Stimulated activated CD8-positive, alpha-beta memory T cell treated with anti-CD3 and anti-CD28 coated beads, Interleukin-12 subunit alpha, Interleukin-12 subunit beta, amount 100 ng/mL, for 1 hour (primary cell): ENCODE measurements around the gene CERS1.
"Not testable (repeated sequence)": the region's sequence is repeated elsewhere in the genome, so short reads cannot be mapped to it uniquely, and the experiment has no call there.

Source experiments
- DNase-seq: peaks from one replicate; pipeline ENCODE4 v3.0.0-alpha.2; 2020; ENCODE audit warnings: low read depth

CERS1 gene

DNA sequence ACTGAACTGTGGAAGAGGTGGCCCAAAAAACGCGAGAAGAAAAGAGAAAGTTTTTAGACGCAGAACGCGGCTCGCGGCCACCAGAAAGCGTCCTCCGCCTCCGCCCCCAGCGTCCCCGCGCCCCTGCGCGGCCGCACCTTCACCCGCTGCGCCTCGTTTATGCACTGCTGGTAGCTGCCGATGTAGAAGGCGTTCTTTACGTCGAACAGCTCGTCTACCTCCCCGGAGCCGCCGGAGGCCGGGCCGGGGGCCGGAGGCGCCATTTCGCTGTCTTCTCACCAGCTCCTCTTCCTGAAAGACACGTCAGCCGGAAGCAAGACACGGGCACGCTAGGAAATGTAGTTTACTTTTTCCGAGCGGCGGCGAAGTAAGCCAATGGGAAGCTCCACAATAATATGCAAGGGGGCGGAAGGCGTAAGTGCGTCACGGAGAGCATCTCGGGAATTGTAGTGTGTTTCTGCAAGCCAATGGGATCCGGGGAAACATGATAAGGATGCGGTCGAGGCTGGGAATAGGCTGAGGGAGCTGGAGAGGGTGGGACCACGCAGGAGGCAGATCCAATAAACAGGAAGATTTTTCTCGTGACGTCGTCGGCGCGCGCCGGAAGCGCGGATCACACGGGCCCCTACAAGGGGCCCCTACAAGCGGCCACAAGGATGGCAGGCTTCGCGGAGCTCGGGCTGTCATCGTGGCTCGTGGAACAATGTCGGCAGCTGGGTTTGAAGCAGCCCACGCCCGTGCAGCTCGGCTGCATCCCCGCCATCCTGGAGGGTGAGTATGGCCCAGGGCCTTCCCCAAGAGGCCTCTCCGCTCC lies 23.3 kb upstream of the CERS1 start, which contains the start of the genes COPE and DDX49:
TSS of gene COPE (minus strand) at position 302 of the 814 bp plus-strand sequence. CDS start at position 263, 39 bp downstream.
TSS of gene DDX49 (plus strand) at position 630 of the 814 bp plus-strand sequence. CDS start at position 657, 27 bp downstream.
- DNase-seq, result peak; percentile 98

DNA sequence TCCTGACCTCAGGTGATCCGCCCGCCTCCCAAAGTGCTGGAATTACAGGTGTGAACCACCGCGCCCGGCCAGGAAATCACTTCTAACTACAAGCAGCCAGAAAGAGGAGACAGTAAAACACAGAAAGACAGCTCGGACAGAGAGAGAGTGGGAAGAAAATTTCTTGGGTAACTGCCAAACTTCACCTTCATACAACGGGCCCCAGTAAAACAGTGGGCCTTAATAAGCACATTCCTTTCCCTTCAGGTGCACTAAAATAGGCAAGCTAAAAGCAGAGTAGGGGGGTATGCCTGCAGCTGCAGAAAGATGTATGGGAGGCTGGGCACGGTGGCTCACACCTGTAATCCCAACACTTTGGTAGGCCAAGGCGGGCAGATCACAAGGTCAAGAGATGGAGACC lies 21.6 kb upstream of the CERS1 start:
- DNase-seq, result not testable (repeated sequence)

DNA sequence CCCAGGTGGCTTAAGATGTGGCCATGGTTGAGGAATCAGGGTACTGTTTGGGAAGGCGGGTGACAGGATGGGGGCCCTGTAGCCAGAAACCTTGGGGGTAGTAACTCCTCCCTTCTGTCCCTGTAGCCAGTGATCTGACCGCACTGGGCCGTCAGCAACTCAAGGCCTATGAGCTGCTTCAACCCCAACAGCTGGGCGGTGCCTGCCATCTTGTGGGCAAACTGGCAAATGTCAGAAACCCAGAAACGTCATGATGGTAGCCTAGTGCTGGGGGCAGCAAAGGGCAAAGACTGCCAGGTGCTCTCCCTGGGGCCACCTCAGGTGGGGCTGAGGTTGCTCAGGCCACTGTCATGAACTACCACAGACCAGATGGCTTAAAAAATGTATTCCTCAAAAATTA lies 19.7 kb upstream of the CERS1 start:
- DNase-seq, result no peak

DNA sequence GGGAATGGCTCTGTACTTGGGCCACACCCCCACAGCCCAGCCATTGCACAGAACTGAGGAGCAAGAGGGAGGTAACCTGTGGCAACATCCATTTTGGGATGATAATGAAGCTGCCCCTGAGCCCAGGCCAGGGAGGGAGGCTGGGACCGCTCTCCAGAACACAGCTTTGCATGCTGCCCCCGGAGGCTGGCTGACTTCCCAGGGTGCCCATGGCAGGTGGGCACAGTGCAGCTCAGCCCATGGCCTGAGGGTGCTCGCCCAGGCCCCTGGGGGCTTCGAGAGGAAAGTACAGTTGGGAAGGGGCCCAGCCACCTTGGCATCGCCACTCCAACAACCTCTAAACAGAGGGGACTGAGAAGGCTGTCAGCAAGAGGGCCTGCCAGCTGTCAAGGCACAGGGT lies 17.5 kb upstream of the CERS1 start:
- DNase-seq, result no peak

DNA sequence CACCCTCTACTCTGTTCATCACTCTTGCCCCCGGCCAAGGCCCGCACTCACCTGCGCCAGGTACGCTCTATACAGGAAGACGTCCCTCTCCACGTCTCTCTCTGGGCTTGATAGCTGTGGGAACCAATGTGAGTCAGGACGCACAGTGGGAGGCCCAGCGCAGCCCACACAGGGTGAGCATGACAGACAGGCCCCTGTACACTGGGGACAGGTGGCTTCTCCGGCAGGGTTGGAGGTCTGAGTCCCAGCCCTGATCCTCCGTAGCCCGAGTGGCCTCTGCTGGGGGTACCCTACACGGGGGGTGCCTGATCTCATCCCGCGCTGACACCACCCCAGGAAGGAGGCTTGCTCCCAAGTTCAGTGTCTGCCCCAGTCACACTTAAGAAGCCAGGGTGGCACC lies 17.0 kb upstream of the CERS1 start:
- no peak for DNase-seq

DNA sequence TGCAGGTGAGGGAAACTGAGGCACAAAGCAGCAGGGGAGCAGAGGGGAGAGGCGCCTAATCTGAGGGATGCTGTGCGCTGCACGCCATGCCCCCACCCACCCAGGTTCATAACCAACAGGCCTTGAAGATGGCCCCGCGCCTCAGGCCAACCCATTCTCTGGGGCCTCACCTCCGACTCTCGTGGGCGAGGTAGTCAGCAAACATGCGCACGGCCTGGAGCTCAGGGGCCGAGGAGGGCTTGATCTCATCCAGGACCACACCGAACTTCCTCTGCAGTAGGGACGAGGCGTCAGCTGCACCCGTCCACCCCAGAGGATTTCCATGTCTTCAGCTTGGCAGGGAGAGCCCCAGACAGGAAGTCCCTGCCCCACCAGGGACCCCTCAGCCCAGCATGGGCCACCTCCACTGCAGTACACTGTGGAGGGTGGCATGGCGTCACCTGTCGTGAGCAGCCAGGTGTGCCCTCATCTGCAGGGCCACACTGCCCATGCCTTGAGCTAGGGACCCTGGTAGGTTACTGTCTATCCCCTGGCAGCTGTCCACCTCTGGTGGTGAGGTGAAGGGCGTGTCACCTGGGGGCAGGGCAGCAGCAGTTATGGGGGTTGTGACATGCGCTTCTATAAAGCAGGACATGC lies 15.0 kb upstream of the CERS1 start:
- no peak for DNase-seq

DNA sequence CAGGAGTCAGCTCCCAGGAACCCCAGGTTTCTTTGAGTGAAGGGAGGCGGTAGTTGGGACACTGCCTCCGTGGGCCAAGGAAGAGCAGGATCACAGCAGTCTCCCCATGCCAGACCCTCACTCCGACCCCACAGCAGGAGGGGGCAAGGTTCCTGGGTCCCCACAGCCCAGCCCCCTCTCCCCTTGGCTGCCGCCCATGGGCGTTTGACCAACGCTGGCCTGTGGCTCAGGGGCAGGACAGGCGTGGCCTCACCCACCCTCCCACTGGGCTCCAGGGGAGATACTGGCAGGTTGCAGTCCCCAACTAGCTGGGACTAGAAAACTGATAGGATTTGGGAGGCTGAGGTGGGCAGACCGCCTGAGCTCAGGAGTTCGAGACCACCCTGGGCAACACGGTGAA lies 14.1 kb upstream of the CERS1 start:
- no peak for DNase-seq

DNA sequence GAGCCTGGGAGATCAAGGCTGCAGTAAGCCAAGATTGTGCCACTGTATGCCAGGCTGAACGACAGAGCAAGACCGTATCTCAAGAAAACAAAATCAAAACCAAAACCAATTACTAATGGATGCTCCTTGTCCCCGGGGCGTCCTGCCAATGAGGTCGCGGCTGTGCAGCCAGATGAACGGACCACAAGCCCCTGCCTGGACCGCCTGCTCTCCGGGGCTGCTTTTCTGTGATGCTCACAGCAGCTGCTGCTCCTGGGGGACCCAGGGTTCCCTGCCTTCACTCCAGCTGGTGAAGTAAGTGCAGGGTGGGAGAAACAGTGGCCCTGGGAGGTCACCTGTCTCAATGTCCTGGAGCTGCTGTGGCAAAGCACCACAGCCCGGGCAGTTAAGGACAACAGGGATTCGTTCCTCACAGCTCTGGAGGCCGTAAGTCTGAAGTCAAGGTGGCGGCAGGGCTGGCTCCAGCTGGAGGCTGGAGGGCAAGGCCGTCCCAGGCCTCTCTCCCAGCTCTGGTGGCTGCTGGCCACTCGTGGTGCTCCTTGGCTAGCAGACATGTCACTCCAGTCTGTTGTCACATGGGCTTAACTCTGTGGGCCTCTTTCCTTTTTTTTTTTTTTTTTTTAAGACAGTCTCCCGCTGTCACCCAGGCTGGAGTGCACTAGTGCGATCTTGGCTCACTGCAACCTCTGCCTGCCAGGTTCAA lies 13.1 kb upstream of the CERS1 start:
- DNase-seq, result no peak

DNA sequence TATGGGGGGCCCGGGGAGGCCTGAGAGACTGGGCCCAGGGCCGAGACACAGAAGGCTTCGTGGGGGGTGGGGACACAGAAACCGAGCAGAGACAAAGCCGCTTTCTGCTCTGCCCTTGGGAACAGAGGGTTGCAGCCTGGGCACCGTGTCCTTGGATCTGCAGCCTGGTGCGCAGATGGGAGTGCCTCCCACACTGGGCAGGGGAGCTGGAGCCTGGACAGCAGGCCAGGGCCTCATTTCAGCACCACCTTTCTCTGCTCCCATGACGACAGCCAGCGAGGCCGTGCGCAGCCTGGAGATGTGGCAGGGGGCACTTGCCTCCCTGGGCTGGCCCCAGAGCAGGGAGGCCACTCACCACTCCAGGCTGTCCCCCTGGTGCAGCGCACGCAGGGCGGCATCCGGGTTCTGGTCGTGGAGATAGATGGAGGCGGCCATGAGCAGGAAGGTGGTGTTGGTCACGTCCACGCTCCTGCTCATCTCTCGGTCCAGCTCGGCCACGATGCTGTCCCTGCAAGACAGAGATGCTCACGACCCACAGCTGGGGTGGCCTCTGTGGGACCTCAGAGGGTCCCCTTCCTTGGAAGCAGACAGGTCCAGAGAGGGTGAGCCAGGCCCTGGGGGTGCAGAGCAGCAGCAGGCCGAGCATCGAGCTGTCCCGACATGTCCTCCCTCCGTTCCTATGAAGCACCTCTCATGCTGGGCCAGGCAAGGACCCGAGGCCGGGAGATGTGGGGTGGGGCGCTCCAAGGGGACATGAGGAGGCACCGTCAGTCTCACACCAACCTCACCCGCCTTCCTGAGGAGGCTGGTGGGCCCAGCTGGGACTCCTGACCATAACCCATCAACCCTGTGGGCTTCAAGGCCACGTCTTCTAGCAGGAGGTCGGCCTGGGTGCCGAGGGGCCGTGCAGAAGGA lies 10.9 kb upstream of the CERS1 start:
- no peak for DNase-seq

DNA sequence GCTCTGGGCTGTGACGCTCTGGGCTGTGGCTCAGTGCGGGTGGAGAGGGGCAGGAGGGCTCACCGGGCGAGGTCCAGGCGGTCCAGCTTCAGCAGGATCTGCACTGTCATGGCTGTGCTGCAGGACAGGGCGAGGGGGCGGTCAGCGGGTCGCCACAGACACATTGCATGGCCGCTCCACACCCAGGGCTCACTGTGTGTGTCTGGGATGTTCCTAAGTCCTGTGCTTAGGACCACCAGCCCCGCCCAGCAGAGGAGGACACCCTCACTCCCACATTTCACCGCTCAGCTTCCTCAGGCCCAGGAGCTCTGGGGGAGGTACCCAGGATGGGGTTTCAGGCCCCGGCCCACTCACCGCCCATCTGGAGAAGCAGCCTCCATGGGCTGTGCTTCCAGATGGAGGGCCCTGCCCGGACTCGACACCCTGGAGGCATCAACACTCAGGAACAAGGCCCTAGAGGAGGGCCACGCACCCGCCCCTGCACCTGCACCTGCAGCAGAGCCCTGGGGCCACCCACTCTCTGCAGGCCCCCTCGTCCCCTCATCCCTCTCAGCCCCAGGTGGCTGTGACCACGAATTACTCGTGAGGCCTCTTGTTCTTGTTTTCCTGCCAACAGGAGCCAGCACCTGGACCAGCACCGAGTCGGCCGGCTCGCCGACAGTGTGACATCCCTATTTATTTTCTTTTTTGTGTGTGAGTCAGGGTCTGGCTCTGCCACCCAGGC lies 9.7 kb upstream of the CERS1 start:
- no peak for DNase-seq

DNA sequence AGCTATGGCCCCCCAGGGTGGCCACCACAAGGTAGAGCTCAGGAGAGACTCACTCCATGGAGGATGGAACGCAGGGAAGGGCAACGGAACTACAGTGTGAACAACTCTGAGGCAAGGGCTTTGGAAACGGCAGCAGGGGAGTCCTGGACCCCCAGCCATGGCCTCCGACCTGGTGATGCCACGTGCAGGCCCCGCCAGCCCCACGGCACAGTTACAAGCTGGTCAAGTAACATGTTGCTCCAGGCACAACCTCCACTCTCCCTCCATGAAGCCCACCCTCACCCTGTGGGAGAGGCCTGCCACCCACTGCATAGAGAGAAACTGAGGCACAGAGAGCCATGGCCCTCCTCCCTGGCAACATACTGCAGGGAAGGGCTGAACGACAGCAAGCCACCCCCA lies 9.1 kb upstream of the CERS1 start:
- DNase-seq, result no peak

DNA sequence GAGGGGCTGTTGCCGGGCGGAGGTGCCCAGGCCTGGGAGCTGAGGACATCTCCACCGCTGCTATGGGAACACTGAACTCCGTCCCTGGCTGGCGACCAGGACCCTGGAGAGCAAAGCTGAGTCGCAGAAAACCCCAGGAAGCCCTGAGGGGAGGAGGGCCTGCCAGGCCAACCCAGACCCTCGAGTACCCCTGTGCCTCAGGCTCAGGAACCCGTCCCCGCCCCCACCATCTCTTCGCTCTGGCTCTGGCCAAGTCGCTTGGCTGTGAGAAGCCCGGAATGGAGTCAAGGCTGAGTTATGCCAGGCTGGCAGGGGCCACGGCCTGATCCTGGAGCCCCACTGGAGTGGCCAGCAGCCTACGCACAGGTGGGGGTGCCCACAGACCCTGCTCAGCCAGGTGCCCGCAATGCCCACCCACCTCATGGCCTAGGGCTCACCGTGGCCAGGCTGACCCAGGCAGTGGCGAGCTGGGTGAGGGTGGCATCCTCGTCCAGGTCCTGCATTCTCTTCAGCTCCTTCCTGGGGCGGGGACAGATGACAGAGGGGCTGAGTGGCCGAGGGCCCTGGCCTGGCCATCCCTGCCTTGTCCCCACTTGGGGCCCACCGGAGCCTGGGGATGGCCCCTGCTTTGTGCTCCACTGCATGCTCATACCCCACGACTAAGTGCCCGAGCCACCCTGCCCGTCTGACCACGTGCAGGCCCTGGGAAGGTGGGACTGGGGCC lies 8.5 kb upstream of the CERS1 start:
- DNase-seq, result no peak

DNA sequence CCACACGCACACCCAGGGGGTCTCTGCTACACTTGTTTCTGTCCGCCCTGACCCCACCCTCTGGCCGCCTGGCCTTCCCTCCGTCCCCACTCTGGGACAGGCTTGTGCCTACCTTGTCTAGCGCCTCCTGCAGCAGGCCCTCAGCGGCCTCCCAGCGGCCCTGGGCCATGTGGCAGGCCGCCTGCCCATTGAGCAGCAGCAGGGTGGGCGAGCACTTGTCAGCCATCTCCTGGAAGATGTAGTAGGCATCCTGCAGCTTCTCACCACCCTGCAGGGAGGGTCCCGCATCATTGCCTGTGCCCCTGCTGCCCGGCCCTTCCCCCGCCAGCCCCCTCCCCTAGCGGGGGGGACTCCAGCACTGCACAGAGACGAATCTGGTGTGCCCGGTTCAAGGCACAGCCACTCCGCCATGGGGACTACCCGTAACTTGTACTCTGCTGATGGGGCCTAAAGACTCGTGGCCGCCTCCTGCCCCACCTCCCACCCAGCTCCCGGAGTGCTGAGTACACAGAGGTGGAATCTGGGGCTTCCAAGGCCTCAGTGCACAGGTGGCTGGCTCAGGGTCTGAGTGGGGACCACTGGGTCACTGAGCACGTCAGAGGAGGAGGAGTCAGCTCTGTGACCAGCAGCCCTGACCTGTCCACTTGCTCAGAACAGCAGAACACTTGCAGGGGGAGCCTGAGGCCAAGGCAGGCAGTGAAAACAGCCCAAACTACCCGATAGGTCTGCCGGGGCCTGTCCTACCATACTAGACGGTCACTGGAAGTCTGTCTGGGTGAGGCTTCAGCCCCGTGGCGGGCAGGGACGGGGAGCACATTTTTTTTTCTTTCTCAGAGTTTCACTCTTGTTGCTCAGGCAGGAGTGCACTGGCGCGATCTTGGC lies 7.4 kb upstream of the CERS1 start:
- DNase-seq, result no peak

DNA sequence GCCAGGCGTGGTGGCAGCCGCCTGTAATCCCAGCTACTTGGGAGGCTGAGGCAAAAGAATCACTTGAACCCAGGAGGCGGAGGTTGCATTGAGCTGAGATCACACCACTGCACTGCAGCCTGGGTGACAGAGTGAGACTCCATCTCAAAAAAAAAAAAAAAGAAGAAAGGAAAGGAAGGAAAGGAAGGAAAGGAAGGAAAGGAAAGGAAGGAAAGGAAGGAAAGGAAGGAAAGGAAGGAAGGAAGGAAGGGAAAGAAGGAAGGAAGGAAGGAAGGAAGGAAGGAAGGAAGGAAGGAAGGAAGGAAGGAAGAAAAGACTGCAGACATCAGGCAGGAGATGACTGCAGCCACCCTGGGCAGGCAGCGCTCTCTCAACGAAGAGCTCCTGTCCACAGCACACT lies 6.6 kb upstream of the CERS1 start:
- DNase-seq, result not testable (repeated sequence)

DNA sequence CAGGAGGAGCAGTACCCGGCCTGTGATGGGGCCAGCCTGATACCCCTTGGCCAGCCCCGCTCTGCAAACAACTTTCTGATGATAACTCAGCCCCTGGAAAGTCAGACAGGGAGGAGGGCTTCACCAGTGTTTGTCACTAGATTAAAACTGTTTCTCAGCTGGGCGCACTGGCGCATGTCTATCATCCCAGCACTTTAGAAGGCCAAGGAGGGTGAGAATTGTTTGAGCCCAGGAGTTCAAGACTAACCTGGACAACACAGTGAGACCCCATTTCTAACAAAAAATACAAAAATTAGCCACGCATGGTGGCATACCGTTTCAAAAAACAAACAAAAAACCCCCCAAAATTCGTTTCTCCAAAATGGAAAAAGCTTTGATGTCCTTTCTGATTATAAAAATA lies 5.5 kb upstream of the CERS1 start:
- no peak for DNase-seq

DNA sequence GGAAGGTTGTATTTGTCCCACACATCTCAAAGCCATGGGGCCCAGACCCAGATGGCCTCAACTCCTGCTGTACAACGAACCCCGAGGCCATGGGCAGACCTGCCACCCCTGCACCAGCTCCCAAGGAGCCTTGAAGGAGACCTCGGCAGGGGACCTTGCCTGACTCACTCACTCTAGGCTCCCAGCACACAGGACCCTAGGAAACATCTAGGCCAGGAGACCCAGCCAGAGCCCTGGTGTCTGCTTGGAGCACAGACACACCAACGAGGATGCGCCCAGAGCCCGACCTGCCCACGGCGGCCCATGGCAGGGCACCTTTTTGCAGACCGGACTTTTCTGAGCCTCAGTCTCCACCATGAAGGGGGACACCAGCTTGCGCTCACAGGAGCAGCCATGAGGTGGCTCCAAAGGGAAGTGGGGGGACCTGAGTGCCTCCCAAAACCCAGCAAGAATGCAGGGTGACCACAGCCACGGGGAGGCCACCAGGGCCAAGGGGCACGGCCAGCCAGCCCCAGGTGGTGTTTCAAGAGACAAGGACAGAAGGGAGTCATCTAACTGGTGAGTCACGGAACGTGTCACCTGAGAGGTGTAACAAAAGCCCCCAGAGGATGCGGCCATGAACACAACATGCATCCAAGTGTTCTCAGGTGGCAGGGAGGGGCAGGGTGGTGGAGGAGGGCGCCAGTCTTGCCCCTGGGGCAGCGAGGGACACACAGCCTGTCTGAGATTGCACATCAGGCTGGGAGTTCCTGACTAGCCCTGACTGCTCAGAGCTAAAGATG lies 4.9 kb upstream of the CERS1 start:
- DNase-seq, result no peak

DNA sequence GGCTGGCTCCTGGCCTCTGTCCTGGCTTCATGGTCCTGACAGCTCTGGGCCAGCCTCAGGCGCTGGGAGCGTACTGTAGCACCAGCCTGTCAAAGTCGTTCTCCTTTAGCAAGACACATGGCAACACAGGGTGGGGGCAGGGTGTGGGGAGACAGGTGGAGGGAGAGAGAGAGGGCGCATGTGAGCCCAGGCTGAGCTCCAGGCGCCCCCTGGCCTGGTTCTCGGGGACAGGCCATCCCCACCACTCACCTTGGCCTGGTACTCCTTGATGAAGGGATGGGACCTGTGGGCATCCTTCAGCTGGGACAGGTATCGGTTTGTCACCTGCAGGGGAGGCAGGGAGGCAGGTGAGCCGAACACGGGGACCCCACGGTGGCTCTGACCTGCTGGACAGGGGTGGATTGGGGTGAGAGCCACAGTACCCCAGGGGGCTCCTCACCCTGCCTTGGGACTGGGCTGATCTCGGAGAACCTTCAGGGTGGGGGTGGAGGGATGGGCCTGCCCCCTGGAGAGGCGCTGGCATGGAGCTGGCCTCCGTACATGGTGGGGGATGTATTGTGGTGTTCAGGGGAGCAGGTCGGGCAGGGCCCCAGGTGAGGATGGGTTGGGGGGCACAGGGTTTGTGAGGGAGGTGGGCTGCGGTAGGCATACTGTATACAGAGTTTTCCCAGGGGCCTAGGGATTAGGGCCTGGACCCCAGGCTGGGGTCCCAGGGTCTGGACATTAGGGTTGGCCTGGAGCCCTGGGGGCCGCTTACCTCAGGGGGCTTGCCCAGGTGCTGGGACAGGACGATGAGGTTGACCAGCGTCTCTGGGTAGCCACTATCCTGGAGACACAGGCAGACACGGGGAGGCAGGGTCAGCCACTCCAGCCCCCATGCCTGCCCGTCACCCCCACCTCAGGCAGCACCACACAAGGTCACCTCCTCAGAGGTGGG lies 3.9 kb upstream of the CERS1 start:
- no peak for DNase-seq
